GM19372 (cell line): ENCODE measurements around the gene SRSF11.
"Not testable (repeated sequence)": the region's sequence is repeated elsewhere in the genome, so short reads cannot be mapped to it uniquely, and the experiment has no call there.

Source experiments
- ATAC-seq: cut with Tn5 transposase; IDR thresholded peaks from one replicate; pipeline ENCODE4 v1.9.1; 2021; ENCODE audit warnings: mild to moderate bottlenecking, low read depth, moderate library complexity; ENCODE audit not compliant: unreplicated experiment

SRSF11 gene, protein sequence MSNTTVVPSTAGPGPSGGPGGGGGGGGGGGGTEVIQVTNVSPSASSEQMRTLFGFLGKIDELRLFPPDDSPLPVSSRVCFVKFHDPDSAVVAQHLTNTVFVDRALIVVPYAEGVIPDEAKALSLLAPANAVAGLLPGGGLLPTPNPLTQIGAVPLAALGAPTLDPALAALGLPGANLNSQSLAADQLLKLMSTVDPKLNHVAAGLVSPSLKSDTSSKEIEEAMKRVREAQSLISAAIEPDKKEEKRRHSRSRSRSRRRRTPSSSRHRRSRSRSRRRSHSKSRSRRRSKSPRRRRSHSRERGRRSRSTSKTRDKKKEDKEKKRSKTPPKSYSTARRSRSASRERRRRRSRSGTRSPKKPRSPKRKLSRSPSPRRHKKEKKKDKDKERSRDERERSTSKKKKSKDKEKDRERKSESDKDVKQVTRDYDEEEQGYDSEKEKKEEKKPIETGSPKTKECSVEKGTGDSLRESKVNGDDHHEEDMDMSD

DNA sequence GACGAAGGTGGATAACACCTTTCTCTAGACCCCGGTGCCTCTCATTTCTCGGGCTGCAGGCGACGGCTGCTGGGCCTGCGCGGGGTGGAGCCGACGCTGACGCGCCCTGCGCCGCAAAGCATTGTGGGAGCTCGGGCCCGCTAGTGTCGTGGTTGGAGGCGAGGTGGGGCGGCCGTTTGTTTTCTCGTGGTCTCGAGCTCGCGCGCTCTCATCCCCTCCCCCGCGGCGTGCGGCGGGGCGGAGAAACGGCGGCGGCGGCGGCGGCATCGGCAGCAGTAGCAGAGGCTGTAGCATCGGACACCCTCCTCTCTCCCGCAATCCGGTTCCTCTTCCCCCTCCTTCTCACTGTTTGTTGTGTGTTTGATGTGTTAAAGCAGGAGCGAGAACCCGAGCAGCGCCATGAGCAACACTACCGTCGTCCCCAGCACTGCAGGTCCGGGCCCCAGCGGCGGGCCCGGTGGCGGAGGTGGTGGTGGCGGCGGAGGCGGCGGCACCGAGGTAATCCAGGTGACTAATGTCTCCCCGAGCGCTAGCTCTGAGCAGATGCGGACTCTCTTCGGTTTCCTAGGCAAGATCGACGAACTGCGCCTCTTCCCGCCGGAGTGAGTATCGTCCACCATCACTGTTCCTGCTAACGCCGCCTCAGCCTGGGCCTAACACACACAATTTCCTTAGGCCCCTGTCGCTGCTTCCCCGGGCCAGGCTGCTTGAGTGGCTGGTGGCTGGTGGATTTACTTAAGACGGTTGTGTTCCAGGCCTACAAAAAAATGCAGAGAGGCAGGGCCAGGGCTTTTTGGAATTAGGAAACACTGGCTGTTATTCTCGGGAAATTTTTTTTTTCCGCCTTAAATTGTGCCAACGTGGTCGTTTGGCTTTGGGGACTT is at the start of gene SRSF11:
Gene SRSF11, plus strand, starts transcription at position 143 of the 884 bp plus-strand sequence. Its CDS starts 257 bp downstream, at position 400.
- ATAC-seq, result peak; percentile 97

DNA sequence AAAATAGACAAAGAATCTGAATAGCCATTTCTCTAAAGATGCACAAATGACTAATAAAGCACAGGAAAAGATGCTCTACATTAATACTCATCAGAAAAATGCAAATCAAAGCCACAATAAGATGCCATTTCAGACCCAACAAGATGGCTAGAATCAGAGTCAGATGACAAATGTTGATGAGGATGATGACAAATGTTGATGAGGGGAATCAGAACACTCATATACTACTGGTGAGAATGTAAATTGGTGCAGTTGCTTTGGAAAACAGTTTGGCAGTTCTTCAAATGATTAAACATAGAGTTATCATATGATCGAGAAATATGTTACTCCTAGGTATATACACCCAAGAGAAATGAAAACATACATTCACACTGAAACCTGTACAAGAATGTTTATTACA is 49.7 kb upstream of the SRSF11 start:
- ATAC-seq, result no peak

DNA sequence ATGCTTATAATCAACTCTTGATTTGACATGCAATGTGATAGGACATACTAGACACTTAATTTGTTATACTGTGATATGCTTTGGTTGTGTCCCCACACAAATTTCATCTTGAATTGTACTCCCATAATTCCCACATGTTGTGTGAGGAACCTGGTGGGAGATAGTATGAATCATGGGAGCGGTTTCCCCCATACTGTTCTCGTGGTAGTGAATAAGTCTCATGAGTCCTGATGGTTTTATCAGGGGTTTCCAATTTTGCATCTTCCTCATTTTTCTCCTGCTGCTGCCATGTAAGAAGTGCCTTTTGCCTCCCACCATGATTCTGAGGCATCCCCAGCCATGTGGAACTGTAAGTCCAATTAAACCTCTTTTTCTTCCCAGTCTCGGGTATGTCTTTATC is 36.0 kb upstream of the SRSF11 start:
- ATAC-seq, result not testable (repeated sequence)

DNA sequence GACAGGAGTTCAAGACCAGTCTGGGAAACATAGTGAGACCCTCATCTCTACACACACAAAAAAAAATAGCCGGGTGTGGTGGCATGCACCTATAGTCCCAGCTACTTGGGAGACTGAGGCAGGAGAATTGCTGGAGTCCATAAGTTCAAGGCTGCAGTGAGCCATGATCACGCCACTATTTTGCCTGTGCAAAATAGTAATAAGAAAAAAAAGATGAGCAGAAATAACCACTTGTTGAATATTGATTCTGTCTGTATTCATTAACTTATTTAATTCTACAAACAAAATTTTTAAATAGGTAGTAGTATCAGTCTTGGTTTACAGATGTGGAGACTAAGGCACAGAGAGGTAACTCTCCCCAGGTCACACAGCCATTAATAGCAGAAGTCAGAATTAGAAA is 32.7 kb upstream of the SRSF11 start:
- ATAC-seq, result no peak

DNA sequence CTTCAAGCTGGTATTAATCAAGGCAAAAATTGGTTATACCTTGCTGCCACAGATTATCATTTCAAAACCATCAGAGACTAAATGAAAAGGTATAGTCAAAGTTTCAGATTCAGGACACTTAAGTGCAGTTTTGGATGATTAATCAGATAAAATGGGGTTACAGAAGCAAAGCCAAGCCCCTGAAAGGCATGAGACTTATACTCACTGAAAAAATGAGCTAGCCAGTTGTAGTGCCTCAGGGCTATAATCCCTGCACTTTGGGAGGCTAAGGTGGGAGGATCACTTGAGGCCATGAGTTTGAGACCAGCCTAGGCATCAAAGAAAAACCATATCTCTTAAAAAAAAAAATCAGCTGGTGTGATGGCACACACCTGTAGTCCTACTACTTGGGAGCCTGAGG is 31.0 kb upstream of the SRSF11 start:
- ATAC-seq, result no peak

DNA sequence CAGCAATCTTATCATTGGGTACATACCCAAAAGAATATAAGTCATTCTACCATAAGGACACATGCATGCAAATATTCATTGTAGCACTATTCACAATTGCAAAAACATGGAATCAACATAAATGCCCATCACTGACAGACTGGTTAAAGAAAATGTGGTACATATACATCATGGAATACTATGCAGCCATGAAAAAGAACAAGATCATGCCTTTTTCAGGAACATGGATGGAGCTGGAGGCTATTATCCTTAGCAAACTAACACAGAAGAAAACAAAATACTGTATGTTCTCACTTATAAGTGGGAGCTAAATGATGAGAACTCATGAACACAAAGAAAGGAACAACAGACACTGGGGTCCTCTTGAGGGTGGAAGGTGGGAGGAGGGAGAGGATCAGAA is 28.7 kb upstream of the SRSF11 start:
- ATAC-seq, result not testable (repeated sequence)

DNA sequence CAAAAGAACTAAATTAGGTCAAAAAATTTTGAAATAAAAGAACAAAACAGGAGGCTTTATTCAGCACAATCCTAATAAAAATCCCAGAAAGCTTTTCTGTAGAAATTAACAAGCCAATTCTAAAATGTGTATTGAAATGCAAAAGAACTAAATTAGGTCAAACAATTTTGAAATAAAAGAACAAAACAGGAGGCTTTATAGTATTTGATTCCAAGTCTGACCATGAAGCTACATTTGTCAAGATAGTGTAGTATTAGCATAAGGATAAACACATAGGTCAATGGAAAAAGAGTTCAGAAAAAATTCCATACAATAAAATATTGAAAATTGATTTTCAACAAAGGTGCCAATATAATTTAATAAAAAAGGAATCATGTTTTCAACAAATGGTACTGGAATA is 26.6 kb upstream of the SRSF11 start:
- no peak for ATAC-seq

DNA sequence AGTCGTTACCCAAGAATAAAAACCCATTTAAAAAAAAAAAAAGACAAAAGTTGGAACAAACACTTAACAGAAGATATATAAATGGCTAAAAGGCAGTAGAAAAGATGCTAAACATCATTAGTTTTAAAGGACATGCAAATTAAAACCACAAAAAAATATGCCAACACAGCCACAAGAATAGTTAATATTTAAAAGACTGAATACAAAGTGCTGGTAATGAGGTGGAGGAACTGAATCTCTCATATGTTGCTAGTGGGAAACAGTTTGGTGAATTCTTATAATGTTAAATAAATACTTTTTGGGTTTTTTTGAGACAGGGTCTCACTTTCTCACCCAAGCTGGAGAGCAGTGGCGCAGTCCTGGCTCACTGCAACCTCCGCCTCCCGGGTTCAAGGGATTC is 25.8 kb upstream of the SRSF11 start:
- ATAC-seq, result peak; percentile 85

DNA sequence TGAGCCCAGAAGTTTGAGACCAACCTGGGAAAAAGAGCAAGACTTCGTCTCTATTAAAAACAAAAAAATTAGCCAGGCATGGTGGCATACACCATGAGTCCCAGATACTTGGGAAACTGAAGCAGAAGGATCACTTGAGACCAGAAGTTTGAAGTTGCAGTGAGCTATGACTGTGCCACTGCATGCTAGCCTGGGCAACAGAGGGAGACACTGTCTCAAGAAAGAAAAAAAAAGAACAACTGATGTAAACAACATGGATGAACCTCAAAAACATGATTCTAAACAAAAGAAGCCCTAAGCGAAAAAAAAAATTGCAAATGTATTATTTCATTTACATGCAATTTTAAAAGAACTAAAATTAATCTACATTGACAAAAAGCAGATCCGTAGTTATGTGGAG is 24.8 kb upstream of the SRSF11 start:
- ATAC-seq, result no peak

DNA sequence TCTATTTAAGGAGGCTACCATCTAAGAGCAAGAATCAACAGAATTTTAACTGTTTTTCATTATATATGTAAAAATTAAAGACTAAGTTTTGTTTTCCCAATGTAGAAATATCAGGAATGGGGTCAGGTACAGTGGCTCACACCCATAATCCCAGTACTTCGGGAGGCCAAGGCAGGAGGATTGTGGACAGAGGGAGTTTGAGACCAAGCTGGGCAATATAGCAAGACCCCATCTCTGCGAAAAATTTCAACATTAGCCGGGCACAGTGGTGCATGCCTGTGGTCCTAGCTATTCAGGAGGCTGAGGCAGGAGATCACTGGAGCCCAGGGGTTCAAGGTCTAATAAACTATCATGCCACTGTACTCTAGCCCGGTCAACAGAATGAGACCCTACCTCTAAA is 21.1 kb upstream of the SRSF11 start:
- ATAC-seq, result no peak

DNA sequence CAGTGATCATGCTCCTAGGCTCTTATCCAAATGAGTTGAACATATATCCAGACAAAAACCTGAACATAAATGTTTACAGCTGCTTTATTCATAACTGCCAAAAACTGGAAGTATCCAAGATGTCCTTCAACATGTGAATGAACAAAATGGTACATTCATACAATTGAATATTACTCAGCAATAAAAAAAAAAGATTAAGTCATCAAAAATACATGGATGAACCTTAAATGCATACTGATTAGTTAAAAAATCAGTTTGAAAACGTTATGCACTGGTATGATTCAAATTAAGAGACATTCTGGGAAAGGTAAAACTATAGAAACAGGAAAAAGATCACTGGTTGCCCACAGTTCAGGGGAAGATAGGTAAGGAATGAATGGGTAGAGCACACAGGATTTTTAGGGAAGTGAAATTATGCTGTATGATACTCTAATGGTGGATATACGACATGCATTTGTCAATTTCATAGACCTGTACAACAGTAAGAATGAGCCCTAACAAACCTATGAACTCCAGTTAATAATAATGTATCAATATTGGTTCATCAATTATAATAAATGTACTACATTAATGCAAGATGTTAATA is 18.9 kb upstream of the SRSF11 start:
- no peak for ATAC-seq

DNA sequence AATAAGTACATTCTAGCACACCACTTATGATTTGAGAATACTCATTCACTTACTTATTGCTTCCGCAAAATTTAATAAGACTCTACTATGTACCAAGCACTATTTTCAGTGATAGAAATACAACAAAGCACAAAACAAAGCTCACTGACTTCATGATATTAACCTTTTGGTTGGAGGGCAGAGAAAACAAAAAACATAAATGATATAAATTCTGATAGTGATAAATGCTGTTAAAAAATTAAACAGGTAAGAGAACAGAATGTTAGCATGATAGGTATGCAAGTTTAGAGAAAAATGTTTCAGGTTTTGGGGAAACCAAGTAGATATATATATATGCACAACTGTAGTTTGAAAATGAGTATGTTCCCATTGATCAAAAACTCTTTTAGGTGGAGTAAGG is 17.0 kb upstream of the SRSF11 start:
- ATAC-seq, result no peak

DNA sequence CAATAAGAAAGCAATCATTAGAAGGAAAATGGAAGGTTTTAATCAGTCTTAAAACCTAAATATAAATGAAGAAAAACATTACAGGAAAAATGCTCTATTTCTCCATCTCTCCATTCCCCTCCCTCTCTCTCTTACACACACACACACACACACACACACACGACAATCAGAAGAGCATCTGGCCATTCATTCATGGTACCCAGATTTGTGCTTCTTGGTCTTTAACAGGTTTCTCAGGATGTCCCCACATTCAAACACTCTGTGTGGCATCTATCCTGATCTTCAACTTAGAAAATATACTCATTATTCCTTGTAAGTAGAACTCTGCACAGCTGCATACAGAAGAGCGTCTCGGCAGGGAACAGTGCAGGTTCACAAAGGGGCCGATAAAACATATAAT is 16.6 kb upstream of the SRSF11 start:
- ATAC-seq, result no peak

DNA sequence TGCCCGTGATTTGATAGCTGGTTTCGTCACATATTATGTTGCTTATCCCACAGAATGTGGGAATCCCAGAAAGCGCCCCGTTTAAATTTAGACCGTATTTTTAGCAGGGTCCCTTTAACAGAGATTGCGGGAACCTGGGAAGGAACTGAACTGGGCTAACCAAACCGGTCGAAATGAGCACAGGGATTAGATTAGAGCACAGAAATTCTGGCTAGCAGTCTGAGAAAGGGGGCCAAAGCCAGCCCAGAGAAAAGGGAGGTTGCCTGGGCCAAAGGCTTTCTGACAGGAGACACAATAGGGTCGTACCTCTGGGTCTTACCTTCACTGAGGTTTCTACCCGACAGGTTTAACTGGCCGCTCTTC is 16.1 kb upstream of the SRSF11 start:
- peak; percentile 33 for ATAC-seq

DNA sequence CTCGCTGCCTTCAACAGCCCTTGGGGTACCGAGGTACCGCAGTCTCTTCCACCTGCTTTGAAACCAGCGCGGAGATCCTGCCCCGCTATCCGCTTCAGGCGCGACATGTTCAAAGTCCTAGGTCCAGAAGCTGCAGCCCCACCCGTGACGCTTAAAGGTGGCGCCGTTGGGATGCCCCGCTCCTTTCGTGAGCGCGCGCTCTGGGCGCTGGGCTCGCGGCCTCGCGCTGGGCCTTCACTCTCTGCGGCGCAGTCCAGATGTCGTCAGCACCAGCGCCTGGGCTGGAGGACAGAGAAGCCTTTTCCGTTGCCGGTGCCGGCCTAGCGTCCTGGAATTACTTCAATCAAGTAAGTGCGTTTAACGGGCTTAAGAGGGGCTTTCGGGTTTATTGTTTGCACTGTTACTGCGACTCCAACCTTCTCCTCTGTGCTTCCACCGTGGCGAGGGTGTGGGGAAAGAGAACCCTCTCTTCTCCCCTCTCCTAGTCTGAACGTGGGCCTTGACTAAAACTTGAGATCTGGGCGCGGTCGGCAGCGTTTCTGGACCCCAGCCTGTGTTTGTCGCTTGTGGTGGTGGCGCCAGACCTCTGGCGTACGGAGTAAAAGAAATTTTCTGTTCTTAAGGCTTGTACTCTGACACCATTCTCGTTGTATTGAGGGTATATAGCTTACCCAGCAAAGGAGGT is 15.6 kb upstream of the SRSF11 start, which contains the start of gene LRRC40:
Gene LRRC40, minus strand, starts transcription at position 146 of the 685 bp plus-strand sequence. Its CDS starts 39 bp downstream, at position 107.
- ATAC-seq, result peak; percentile 75

DNA sequence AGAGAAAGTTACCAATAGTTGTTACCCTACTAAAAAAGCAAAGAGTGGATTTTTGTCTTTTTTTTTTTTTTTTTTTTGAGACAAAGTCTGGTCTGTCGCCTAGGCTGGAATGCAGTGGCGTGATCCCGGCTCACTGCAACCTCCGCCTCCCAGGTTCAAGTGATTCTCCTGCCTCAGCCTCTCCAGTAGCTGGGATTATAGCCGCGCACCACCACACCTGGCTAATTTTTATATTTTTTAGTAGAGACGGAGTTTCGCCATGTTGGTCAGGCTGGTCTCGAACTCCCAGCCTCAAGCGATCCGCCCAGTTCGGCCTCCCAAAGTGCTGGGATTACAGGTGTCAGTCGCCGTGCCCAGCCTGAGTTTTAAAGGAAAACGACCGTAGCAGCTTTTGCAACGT is 14.3 kb upstream of the SRSF11 start:
- not testable (repeated sequence) for ATAC-seq

DNA sequence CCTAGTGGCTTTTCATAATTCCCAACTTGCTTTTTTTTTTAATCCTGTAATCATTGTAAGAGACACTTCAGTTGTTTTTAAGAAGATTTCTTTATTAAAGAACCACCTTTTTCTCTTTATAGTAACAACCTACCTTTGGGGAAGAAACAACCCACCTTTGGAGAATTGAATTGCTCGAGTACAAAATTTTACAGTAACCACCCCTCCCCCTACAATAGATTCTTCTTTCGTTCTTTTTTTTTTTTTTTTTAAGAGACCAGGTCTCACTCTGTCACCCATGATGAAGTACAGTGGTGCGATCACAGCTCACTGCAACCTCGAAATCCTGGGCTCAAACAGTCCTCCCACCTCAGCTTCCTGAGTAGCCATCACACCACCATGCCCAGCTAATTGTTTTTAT is 13.7 kb upstream of the SRSF11 start:
- ATAC-seq, result no peak

DNA sequence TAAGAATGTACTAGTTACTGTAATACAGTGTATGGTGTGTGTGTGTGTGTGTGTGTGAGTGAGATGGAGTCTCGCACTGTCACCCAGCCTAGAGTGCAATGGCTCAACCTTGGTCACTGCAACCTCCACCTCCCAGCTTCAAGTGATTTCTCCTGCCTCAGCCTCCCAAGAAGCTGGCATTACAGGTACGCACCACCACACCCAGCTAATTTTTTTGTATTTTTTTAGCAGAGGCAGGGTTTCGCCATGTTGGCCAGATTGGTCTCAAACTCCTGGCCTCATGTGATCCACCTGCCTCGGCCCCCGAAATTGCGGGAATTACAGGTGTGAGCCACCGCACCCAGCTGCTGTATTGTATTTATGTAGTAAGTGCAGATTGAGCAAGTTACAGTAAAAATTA is 12.9 kb upstream of the SRSF11 start:
- no peak for ATAC-seq

DNA sequence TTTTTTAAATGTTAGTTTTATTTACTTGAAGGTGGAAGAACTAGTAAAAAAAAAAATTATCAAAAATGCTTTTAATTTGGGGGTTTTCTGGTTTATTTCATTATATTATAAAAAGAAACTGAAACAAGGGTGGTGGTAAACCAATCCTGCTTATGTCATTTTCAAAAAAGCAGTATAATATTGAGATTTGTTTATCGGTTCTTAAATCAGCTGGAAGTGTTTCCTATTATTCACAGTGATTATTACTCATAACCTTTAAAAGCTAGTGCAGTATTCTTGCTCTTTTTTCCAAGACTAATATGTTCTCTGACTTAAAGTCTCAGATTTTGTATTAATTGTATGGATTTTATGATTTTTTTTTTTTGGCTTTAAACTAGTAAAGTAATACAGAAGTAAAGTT is 10.4 kb upstream of the SRSF11 start:
- no peak for ATAC-seq

DNA sequence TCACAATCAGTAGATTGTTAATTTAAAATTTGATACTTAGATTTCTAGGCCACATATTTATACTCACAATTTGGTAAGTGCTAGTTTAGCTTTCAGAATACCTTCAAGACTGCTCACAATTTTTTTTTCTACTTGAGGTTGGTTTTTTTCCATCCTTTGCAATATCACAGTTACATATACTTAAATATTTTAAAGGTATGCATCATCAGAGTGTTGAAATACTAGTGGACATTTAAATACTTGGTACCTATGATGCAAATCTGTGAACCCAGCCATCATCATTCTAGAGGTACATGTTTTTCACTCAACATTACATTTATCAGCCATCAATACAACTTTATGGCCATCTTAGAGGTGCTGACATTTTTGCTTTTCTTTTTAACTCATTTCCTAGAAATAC is 9.6 kb upstream of the SRSF11 start:
- ATAC-seq, result no peak
